Measurements from ENCODE around the gene HYAL2.
A peak's percentile ranks its signal among the peaks of the same experiment; 100 is the strongest.

HYAL2 gene

GRCh38 chr3:50355829-50356552 is 33.4 kb upstream of the HYAL2 start:
- H3K4me1 ChIP-seq (ENCODE audit: insufficient read depth, low read length, poor library complexity, severe bottlenecking) = peaks cover 41% of the 10 kb centered on the region
- peak overlapping the region; percentile 92 for H3K4me2 ChIP-seq (ENCODE audit: low read depth, low read length, poor library complexity, severe bottlenecking)
- peak overlapping the region; percentile 78 for H3K4me3 ChIP-seq (ENCODE audit: low read length, poor library complexity, severe bottlenecking)
- no peak overlapping the region for H2AFZ ChIP-seq (ENCODE audit: low read length)
- H3K9ac ChIP-seq (ENCODE audit: low read depth, low read length, poor library complexity, severe bottlenecking) = peak overlapping the region; percentile 84
- H3K36me3 ChIP-seq (ENCODE audit: insufficient read depth, low read length) = peaks cover 9% of the 10 kb centered on the region; the same call in 1 of the 2 replicates
- H3K9me2 ChIP-seq (replicated peaks; ENCODE audit: low read depth, low read length) = no peaks in the 10 kb centered on the region
- no peaks in the 10 kb centered on the region for H3K9me3 ChIP-seq (ENCODE audit: insufficient read depth, low read depth, low read length)
- H4K20me1 ChIP-seq (ENCODE audit: insufficient read depth, low read length, poor library complexity, severe bottlenecking) = peaks cover 47% of the 10 kb centered on the region
- no peaks in the 10 kb centered on the region for H3K27me3 ChIP-seq (ENCODE audit: insufficient read depth, low read length, poor library complexity, severe bottlenecking)
- peaks cover 55% of the 10 kb centered on the region for H3K79me2 ChIP-seq (ENCODE audit: insufficient read depth, low read length)
- TF ChIP-seq EZH2phosphoT487 (IDR thresholded peaks at IDR 0.05; ENCODE audit: borderline replicate concordance) (no peak), CTCF (conservative IDR thresholded peaks at IDR 0.05; ENCODE audit: low read length) (peak; percentile 45)
- no peaks in the 10 kb centered on the region for H3F3A ChIP-seq (ENCODE audit: low read depth)

- H3F3A ChIP-seq (ENCODE audit: low read depth) = no peaks in the 10 kb centered on the region
- H3K9me3 ChIP-seq (ENCODE audit: insufficient read depth, low read depth, low read length) = no peaks in the 10 kb centered on the region
- TF ChIP-seq CTCF (conservative IDR thresholded peaks at IDR 0.05; ENCODE audit: low read length) (no peak), EZH2phosphoT487 (IDR thresholded peaks at IDR 0.05; ENCODE audit: borderline replicate concordance) (no peak)
- H3K4me1 ChIP-seq (ENCODE audit: insufficient read depth, low read length, poor library complexity, severe bottlenecking) = peaks cover 46% of the 10 kb centered on the region
- H3K79me2 ChIP-seq (ENCODE audit: insufficient read depth, low read length) = peaks cover 61% of the 10 kb centered on the region
- H3K36me3 ChIP-seq (ENCODE audit: insufficient read depth, low read length) = peaks cover 9% of the 10 kb centered on the region; the same call in 1 of the 2 replicates
- H3K9me2 ChIP-seq (replicated peaks; ENCODE audit: low read depth, low read length) = no peaks in the 10 kb centered on the region
- H3K4me2 ChIP-seq (ENCODE audit: low read depth, low read length, poor library complexity, severe bottlenecking) = no peak overlapping the region
- H3K27me3 ChIP-seq (ENCODE audit: insufficient read depth, low read length, poor library complexity, severe bottlenecking) = no peaks in the 10 kb centered on the region
- H2AFZ ChIP-seq (ENCODE audit: low read length) = no peak overlapping the region
- H4K20me1 ChIP-seq (ENCODE audit: insufficient read depth, low read length, poor library complexity, severe bottlenecking) = peaks cover 47% of the 10 kb centered on the region
- no peak overlapping the region for H3K4me3 ChIP-seq (ENCODE audit: low read length, poor library complexity, severe bottlenecking)
- H3K9ac ChIP-seq (ENCODE audit: low read depth, low read length, poor library complexity, severe bottlenecking) = no peak overlapping the region
Observed at GRCh38 chr3:50354850-50355249, 32.3 kb upstream of the HYAL2 start.

- H4K20me1 ChIP-seq (ENCODE audit: insufficient read depth, low read length, poor library complexity, severe bottlenecking) = peaks cover 47% of the 10 kb centered on the region
- peaks cover 66% of the 10 kb centered on the region for H3K79me2 ChIP-seq (ENCODE audit: insufficient read depth, low read length)
- H3F3A ChIP-seq (ENCODE audit: low read depth) = no peaks in the 10 kb centered on the region
- no peak overlapping the region for H2AFZ ChIP-seq (ENCODE audit: low read length)
- H3K4me2 ChIP-seq (ENCODE audit: low read depth, low read length, poor library complexity, severe bottlenecking) = no peak overlapping the region
- H3K9me2 ChIP-seq (replicated peaks; ENCODE audit: low read depth, low read length) = no peaks in the 10 kb centered on the region
- peaks cover 49% of the 10 kb centered on the region for H3K4me1 ChIP-seq (ENCODE audit: insufficient read depth, low read length, poor library complexity, severe bottlenecking)
- no peaks in the 10 kb centered on the region for H3K27me3 ChIP-seq (ENCODE audit: insufficient read depth, low read length, poor library complexity, severe bottlenecking)
- peaks cover 9% of the 10 kb centered on the region; the same call in 1 of the 2 replicates for H3K36me3 ChIP-seq (ENCODE audit: insufficient read depth, low read length)
- TF ChIP-seq EZH2phosphoT487 (IDR thresholded peaks at IDR 0.05; ENCODE audit: borderline replicate concordance) = no peak
- no peak for TF ChIP-seq CTCF (conservative IDR thresholded peaks at IDR 0.05; ENCODE audit: low read length)
- no peak overlapping the region for H3K4me3 ChIP-seq (ENCODE audit: low read length, poor library complexity, severe bottlenecking)
- H3K9ac ChIP-seq (ENCODE audit: low read depth, low read length, poor library complexity, severe bottlenecking) = no peak overlapping the region
- H3K9me3 ChIP-seq (ENCODE audit: insufficient read depth, low read depth, low read length) = no peaks in the 10 kb centered on the region
Observed at GRCh38 chr3:50354186-50354764, 31.7 kb upstream of the HYAL2 start.
